Measurements from ENCODE around the gene CCDC85A. TPM values are rescaled to one million over a fixed set of nuclear protein-coding genes. Genes with fewer than 3 reads are reported as not detected.

Gene CCDC85A
- total RNA-seq, 5 donors from 2014 or later (not counting 1 experiment from before 2014, with no cell fraction given), result not detected

- H3K27me3 ChIP-seq (replicated peaks in 1 of 2; ENCODE audit: control insufficient read depth in 2 of 2, extremely low read depth in 1 of 2, insufficient read depth in 2 of 2, low read length in 1 of 2), result no peaks in the 10 kb centered on the region
- DNase-seq (no peak), ATAC-seq (replicated peaks in 1 of 4) (no peak)
- H3K4me1 ChIP-seq (ENCODE audit: control insufficient read depth in 1 of 2, extremely low read depth in 1 of 2, insufficient read depth in 2 of 2, low read length in 2 of 2), result no peaks in the 10 kb centered on the region
- H3K9me3 ChIP-seq, result no peaks in the 10 kb centered on the region
- Mint-ChIP-seq H3K27ac (no peak overlapping the region), H3K27me3 (no peaks in the 10 kb centered on the region), H3K4me1 (no peaks in the 10 kb centered on the region), H3K36me3 (no peaks in the 10 kb centered on the region), H3K9me3 (peaks cover 4 to 5% (median 4%) of the 10 kb centered on the region in 3 donors), H3K4me3 (no peak overlapping the region)
- CTCF ChIA-PET, result no interaction called here
- POLR2A ChIA-PET, result no interaction called here
- H3K36me3 ChIP-seq (ENCODE audit: control insufficient read depth in 2 of 2, extremely low read depth in 1 of 2, insufficient read depth in 1 of 2, low read length in 1 of 2), result no peaks in the 10 kb centered on the region
- no peak overlapping the region for H3K4me3 ChIP-seq (ENCODE audit: control insufficient read depth in 1 of 2, extremely low read depth in 1 of 2, low read length in 1 of 2)
- no peak overlapping the region for H3K27ac ChIP-seq (ENCODE audit: low read length)
These were observed 150.8 kb downstream of the CCDC85A start for GRCh38 chr2:56334622-56335021.

- Histone ChIP-seq H3K27me3 (replicated peaks in 1 of 2; ENCODE audit: control insufficient read depth in 2 of 2, extremely low read depth in 1 of 2, insufficient read depth in 2 of 2, low read length in 1 of 2) (no peaks in the 10 kb centered on the region), H3K9me3 (no peaks in the 10 kb centered on the region), H3K36me3 (ENCODE audit: control insufficient read depth in 2 of 2, extremely low read depth in 1 of 2, insufficient read depth in 1 of 2, low read length in 1 of 2) (no peaks in the 10 kb centered on the region), H3K4me1 (ENCODE audit: control insufficient read depth in 1 of 2, extremely low read depth in 1 of 2, insufficient read depth in 2 of 2, low read length in 2 of 2) (no peaks in the 10 kb centered on the region), H3K27ac (ENCODE audit: low read length) (no peak overlapping the region), H3K4me3 (ENCODE audit: control insufficient read depth in 1 of 2, extremely low read depth in 1 of 2, low read length in 1 of 2) (no peak overlapping the region)
- Mint-ChIP-seq H3K27ac (no peak overlapping the region), H3K4me1 (no peaks in the 10 kb centered on the region), H3K4me3 (no peak overlapping the region), H3K27me3 (no peaks in the 10 kb centered on the region), H3K36me3 (no peaks in the 10 kb centered on the region), H3K9me3 (peaks cover 4 to 5% (median 4%) of the 10 kb centered on the region in 3 donors)
- DNase-seq (no peak), ATAC-seq (replicated peaks in 1 of 4) (no peak)
- POLR2A ChIA-PET, result no interaction called here
- CTCF ChIA-PET, result no interaction called here
- no CpG with 5 or more reads among the region's 3 CpGs for WGBS (ENCODE audit: insufficient coverage)
These were observed 151.3 kb downstream of the CCDC85A start for GRCh38 chr2:56335101-56335500.

DNA sequence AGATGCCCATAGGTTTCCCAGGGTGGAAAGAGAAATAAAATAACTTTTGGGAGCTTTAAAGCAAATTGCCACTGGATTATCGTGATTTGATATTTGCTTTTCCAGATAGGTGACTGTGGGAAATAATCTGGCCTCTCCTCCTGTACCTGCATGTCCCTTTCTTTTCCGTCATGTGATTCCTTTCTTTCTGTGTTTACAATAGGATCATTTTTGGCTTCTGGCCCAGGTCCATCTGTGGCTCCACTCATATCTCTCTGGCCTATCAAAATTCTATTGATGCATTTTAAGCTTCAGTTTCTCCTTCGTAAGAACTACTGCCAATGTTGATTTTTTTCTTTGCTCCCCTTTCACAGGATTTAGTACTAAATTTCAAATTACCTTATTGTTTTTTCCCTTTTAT, 153.6 kb downstream of the CCDC85A start:
- ATAC-seq (replicated peaks in 1 of 4), result no peak
- WGBS (ENCODE audit: insufficient coverage), result 93% methylated on average over 2 of the region's 3 CpGs
- peaks cover 0 to 4% (median 2%) of the 10 kb centered on the region in 3 donors for H3K9me3 Mint-ChIP-seq
- Histone ChIP-seq H3K36me3 (ENCODE audit: control insufficient read depth in 2 of 2, extremely low read depth in 1 of 2, insufficient read depth in 1 of 2, low read length in 1 of 2) (no peaks in the 10 kb centered on the region), H3K9me3 (no peaks in the 10 kb centered on the region), H3K27me3 (replicated peaks in 1 of 2; ENCODE audit: control insufficient read depth in 2 of 2, extremely low read depth in 1 of 2, insufficient read depth in 2 of 2, low read length in 1 of 2) (no peaks in the 10 kb centered on the region), H3K27ac (ENCODE audit: low read length) (no peak overlapping the region), H3K4me3 (ENCODE audit: control insufficient read depth in 1 of 2, extremely low read depth in 1 of 2, low read length in 1 of 2) (no peak overlapping the region), H3K4me1 (ENCODE audit: control insufficient read depth in 1 of 2, extremely low read depth in 1 of 2, insufficient read depth in 2 of 2, low read length in 2 of 2) (no peaks in the 10 kb centered on the region)
- H3K27me3 Mint-ChIP-seq, result no peaks in the 10 kb centered on the region
- H3K27ac Mint-ChIP-seq, result no peak overlapping the region
- no peak for DNase-seq
- no peaks in the 10 kb centered on the region for H3K4me1 Mint-ChIP-seq
- no peaks in the 10 kb centered on the region for H3K36me3 Mint-ChIP-seq
- POLR2A ChIA-PET, result no interaction called here
- H3K4me3 Mint-ChIP-seq, result no peak overlapping the region
- CTCF ChIA-PET, result no interaction called here

DNA sequence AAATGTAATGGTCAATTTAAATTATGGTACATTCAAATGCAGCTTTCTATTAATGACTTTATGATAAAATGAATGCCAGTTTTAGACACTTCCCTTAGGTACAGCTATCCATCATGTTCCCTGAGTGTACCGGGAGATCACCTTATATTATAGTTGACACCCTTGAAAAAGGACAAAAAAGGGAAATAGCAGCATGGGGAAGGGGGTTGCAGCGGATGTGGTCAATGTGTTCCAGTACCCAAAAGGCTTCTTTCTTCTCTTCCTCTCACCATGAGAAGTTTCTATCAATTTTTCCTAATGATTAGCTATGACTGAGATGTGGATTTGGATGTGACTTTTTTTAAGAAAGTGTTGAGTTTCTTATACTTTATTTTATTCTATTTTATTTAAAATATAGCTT, 154.4 kb downstream of the CCDC85A start:
- no peak for ATAC-seq (replicated peaks in 1 of 4)
- ChIA-PET POLR2A (no interaction called here), CTCF (no interaction called here)
- DNase-seq, result no peak
- Histone ChIP-seq H3K27me3 (replicated peaks in 1 of 2; ENCODE audit: control insufficient read depth in 2 of 2, extremely low read depth in 1 of 2, insufficient read depth in 2 of 2, low read length in 1 of 2) (no peaks in the 10 kb centered on the region), H3K4me1 (ENCODE audit: control insufficient read depth in 1 of 2, extremely low read depth in 1 of 2, insufficient read depth in 2 of 2, low read length in 2 of 2) (no peaks in the 10 kb centered on the region), H3K4me3 (ENCODE audit: control insufficient read depth in 1 of 2, extremely low read depth in 1 of 2, low read length in 1 of 2) (no peak overlapping the region), H3K36me3 (ENCODE audit: control insufficient read depth in 2 of 2, extremely low read depth in 1 of 2, insufficient read depth in 1 of 2, low read length in 1 of 2) (no peaks in the 10 kb centered on the region), H3K9me3 (no peaks in the 10 kb centered on the region), H3K27ac (ENCODE audit: low read length) (no peak overlapping the region)
- Mint-ChIP-seq H3K9me3 (peaks cover 0 to 4% (median 2%) of the 10 kb centered on the region in 3 donors), H3K4me3 (no peak overlapping the region), H3K27ac (no peak overlapping the region), H3K27me3 (no peaks in the 10 kb centered on the region), H3K4me1 (no peaks in the 10 kb centered on the region), H3K36me3 (no peaks in the 10 kb centered on the region)
- no CpG with 5 or more reads among the region's 2 CpGs for WGBS (ENCODE audit: insufficient coverage)

GRCh38 chr2:56344771-56345170, 161.0 kb downstream of the CCDC85A start:
- H3K4me1 ChIP-seq (ENCODE audit: control insufficient read depth in 1 of 2, extremely low read depth in 1 of 2, insufficient read depth in 2 of 2, low read length in 2 of 2), result no peaks in the 10 kb centered on the region
- no peaks in the 10 kb centered on the region for H3K27me3 ChIP-seq (replicated peaks in 1 of 2; ENCODE audit: control insufficient read depth in 2 of 2, extremely low read depth in 1 of 2, insufficient read depth in 2 of 2, low read length in 1 of 2)
- ATAC-seq (replicated peaks in 1 of 4) (no peak), DNase-seq (no peak)
- Mint-ChIP-seq H3K36me3 (no peaks in the 10 kb centered on the region), H3K4me3 (no peak overlapping the region), H3K4me1 (no peaks in the 10 kb centered on the region), H3K27ac (no peak overlapping the region), H3K27me3 (no peaks in the 10 kb centered on the region), H3K9me3 (no peaks in the 10 kb centered on the region)
- ChIA-PET POLR2A (no interaction called here), CTCF (no interaction called here)
- no peak overlapping the region for H3K4me3 ChIP-seq (ENCODE audit: control insufficient read depth in 1 of 2, extremely low read depth in 1 of 2, low read length in 1 of 2)
- H3K9me3 ChIP-seq, result no peaks in the 10 kb centered on the region
- no peaks in the 10 kb centered on the region for H3K36me3 ChIP-seq (ENCODE audit: control insufficient read depth in 2 of 2, extremely low read depth in 1 of 2, insufficient read depth in 1 of 2, low read length in 1 of 2)
- WGBS (ENCODE audit: insufficient coverage), result no CpG with 5 or more reads among the region's 1 CpG
- H3K27ac ChIP-seq (ENCODE audit: low read length), result no peak overlapping the region

GRCh38 chr2:56347881-56348280, 164.1 kb downstream of the CCDC85A start:
- no peaks in the 10 kb centered on the region for H3K27me3 Mint-ChIP-seq
- H3K4me3 Mint-ChIP-seq, result no peak overlapping the region
- ATAC-seq (replicated peaks in 1 of 4) (no peak), DNase-seq (no peak)
- WGBS (ENCODE audit: insufficient coverage), result no CpG with 5 or more reads among the region's 4 CpGs
- ChIA-PET POLR2A (no interaction called here), CTCF (no interaction called here)
- Histone ChIP-seq H3K27ac (ENCODE audit: low read length) (no peak overlapping the region), H3K36me3 (ENCODE audit: control insufficient read depth in 2 of 2, extremely low read depth in 1 of 2, insufficient read depth in 1 of 2, low read length in 1 of 2) (no peaks in the 10 kb centered on the region), H3K4me1 (ENCODE audit: control insufficient read depth in 1 of 2, extremely low read depth in 1 of 2, insufficient read depth in 2 of 2, low read length in 2 of 2) (no peaks in the 10 kb centered on the region), H3K27me3 (replicated peaks in 1 of 2; ENCODE audit: control insufficient read depth in 2 of 2, extremely low read depth in 1 of 2, insufficient read depth in 2 of 2, low read length in 1 of 2) (no peaks in the 10 kb centered on the region), H3K4me3 (ENCODE audit: control insufficient read depth in 1 of 2, extremely low read depth in 1 of 2, low read length in 1 of 2) (no peak overlapping the region), H3K9me3 (no peaks in the 10 kb centered on the region)
- H3K36me3 Mint-ChIP-seq, result no peaks in the 10 kb centered on the region
- H3K27ac Mint-ChIP-seq, result no peak overlapping the region
- no peaks in the 10 kb centered on the region for H3K9me3 Mint-ChIP-seq
- no peaks in the 10 kb centered on the region for H3K4me1 Mint-ChIP-seq

- Mint-ChIP-seq H3K36me3 (no peaks in the 10 kb centered on the region), H3K9me3 (no peaks in the 10 kb centered on the region), H3K27ac (no peak overlapping the region), H3K4me3 (no peak overlapping the region), H3K4me1 (no peaks in the 10 kb centered on the region), H3K27me3 (no peaks in the 10 kb centered on the region)
- ATAC-seq (replicated peaks in 1 of 4) (no peak), DNase-seq (no peak)
- no peaks in the 10 kb centered on the region for H3K27me3 ChIP-seq (replicated peaks in 1 of 2; ENCODE audit: control insufficient read depth in 2 of 2, extremely low read depth in 1 of 2, insufficient read depth in 2 of 2, low read length in 1 of 2)
- H3K4me3 ChIP-seq (ENCODE audit: control insufficient read depth in 1 of 2, extremely low read depth in 1 of 2, low read length in 1 of 2), result no peak overlapping the region
- H3K4me1 ChIP-seq (ENCODE audit: control insufficient read depth in 1 of 2, extremely low read depth in 1 of 2, insufficient read depth in 2 of 2, low read length in 2 of 2), result no peaks in the 10 kb centered on the region
- H3K9me3 ChIP-seq, result no peaks in the 10 kb centered on the region
- H3K27ac ChIP-seq (ENCODE audit: low read length), result no peak overlapping the region
- CTCF ChIA-PET, result no interaction called here
- H3K36me3 ChIP-seq (ENCODE audit: control insufficient read depth in 2 of 2, extremely low read depth in 1 of 2, insufficient read depth in 1 of 2, low read length in 1 of 2), result no peaks in the 10 kb centered on the region
- POLR2A ChIA-PET, result no interaction called here
- no CpG with 5 or more reads among the region's 6 CpGs for WGBS (ENCODE audit: insufficient coverage)
These were observed 164.8 kb downstream of the CCDC85A start for GRCh38 chr2:56348392-56349210.
